HG02973 (cell line): ENCODE results near the gene CMTM1.
"Not testable (repeated sequence)": the region's sequence is repeated elsewhere in the genome, so short reads cannot be mapped to it uniquely, and the experiment has no call there.

Source experiments
- ATAC-seq: cut with Tn5 transposase; IDR thresholded peaks from one replicate; pipeline ENCODE4 v1.9.1; 2021; ENCODE audit warnings: moderate library complexity; ENCODE audit not compliant: unreplicated experiment

CMTM1 gene

DNA sequence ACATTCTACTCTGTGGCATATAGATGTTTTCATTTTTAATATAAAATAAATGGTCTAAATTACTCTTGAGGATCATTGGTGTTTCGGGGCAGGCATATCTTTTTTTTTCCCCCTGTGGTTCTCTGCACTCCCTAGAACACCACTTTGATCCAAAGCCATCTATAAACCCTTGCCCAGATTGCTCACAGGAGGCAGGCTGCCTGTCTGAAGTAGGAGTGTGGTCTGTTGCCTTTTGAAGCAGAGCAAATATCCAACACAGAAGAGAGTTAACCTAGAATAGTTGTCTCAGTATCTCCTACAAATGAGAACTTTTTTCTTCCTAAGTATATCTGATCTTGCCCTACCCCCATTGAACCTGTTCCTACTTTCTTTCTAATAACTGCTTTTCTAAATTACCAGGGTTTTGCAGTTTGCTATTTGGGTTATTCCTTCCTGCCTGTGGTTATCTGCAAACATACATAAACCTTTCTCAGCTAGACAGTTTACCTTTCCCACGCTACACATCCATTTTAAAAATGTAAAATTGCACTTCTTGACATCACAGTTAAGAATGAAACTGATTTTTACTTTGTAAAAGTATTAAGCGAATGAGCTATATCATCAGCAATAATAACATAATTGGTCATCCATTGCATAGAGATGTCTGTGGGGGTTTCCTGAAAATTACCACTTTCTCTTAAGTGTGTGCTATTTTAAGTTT, 4.7 kb upstream of the CMTM1 start:
- ATAC-seq: no peak

DNA sequence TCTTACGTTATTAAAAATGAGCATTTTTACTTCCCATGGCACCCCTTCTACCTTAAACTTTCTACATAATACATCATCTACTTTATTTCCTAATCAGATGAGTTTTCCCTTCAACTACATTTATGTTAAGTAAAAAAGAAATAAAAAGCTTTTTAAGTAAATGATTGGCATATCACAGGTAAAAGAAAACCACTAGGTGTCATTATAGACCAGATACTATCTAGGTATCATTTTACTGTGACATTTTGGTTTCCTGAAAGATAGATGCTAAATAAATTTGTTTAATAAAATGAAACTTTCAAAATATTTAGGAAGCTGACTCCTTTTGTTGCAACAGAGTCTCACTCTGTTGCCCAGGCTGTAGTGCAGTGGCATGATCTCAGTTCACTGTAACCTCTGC, 3.8 kb upstream of the CMTM1 start:
- no peak for ATAC-seq

DNA sequence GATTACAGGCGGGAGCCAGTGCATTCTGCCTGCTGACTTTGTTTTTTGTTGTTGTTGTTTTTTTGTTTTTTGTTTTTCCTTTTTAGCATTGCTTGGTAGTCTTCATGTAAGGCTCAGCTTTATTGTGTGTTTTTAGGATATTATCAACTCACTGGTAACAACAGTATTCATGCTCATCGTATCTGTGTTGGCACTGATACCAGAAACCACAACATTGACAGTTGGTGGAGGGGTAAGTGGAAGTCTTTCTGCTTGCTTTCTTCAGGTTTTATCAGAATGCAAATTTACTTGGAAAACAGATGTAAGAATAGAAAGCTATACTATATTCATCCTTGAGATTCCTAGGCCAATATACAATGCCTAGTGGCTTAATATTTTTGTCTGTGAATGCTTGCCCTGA, 3.3 kb upstream of the CMTM1 start:
- ATAC-seq: no peak

DNA sequence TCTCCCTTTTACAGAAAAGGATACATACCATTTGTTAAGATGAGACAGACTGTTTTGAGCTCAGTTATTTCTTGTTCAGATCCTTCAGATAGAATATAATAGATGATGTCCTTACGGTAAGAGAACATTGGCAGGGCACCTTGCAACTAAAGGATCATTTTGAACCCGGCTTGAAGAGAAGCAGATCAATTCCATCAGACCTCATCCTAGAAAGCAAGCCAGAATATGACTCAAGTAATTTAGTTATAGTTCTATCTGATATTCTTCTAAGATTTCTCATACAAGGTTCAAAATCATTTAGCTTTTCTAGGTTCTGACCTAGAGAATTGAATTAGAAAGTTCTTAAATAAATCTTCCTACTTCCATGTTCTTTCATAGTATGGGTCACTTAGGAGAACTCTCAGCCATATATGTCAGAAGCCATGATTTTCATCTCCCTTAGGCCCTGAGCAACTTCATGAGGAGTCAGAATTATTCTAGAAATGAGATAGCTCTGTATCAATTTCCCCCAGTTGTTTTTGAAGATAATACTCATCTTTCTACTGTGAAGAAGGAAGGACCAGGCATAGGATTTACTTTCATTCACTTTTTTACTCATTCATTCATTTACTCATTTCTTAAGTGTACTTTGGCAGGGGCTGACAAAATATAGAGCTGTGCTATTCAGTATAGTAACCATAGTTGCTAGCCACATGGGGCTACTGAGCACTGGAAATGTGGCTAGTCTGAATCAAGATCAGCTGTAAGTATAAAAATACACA, 2.5 kb upstream of the CMTM1 start:
- ATAC-seq: no peak

DNA sequence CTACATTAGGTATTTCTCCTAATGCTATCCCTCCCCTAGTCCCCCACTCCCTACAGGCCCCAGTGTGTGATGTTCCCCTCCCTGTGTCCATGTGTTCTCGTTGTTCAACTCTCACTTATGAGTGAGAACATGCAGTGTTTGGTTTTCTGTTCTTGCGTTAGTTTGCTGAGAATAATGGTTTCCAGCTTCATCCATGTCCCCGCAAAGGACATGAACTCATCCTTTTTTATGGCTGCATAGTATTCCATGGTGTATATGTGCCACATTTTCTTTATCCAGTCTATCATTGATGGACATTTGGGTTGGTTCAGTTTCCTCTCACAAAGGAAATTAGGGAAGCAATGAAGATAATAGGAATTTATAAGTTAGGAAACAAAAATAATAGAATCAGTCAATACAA, 1.0 kb downstream of the CMTM1 start:
- ATAC-seq: not testable (repeated sequence)

DNA sequence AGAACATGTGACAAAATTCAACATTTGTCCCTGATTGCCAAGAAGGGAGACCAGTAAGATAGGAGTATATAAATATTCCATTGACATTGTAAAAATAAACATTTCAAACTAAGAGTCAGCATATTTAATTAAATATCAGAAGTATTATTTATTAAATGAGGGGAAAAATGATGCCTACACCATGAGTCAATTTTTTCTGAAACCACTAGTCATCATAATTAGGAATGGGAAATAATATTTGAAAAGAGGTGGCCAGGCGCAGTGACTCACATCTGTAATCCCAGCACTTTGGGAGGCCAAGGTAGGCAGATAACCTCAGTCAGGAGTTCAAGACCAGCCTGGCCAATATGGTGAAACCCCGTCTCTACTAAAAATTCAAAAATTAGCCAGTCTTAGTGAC, 2.1 kb downstream of the CMTM1 start:
- ATAC-seq: no peak

DNA sequence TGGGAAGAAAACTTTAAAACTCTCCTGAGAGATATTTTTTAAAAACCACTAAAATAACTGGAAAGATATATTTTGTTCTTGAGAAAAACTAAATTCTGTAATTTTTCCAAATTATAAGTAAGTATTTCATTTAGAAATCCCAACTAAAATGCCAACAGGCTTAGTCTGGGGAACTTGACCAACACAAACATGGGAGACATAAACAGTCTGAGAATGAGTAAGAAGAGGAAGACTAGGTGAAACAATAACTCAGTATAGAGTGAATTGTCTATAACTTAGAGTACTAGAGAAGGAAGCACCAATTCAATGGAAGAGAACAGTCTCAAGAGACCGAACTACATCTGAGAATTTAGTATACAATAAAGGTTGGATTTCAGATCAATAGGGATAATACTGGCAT, 2.9 kb downstream of the CMTM1 start:
- no peak for ATAC-seq

DNA sequence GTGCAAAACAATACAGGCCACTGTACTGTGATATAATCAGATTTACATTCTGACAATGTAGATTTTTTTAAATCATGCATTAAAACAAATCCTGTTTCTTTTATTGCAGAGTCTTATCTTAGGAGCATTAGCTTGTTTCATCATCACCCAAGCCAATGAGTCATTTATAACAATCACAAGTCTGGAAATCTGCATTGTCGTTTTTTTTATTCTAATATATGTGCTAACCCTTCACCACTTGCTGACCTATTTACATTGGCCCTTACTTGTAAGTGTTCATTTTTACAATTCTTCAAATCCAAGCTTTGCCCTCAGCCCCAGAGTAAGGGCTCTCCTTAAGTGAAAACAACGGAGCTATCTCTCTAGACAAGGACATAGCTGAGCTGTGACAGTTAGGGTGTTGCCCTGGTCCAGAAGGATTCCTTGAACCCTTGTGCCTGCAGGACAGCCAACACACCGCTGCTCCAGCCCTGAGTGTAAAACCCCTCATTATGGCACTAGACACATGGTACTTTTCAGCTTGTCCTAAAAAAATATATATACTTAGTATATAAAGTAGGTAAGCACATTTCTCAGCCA, 3.7 kb downstream of the CMTM1 start:
- no peak for ATAC-seq

DNA sequence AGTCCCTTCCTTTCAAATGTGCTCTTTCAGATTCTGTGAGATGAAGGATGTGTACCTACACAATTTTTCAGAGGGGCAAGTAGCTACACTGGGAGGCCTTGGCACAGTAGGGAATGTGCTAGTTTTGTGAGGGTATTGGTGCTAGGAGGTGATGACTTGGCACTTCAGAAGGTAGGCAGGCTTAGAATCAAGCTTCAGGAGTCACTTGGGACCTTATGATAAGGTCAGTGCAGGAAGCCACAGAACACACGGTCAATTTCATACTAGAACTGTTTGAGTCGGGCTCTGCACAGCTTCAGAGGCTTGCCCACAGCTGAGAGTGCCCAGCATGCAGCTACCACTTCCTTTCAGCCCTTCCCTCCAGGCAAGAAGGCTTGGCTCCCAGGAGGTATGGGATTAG, 6.1 kb downstream of the CMTM1 start:
- ATAC-seq: no peak

DNA sequence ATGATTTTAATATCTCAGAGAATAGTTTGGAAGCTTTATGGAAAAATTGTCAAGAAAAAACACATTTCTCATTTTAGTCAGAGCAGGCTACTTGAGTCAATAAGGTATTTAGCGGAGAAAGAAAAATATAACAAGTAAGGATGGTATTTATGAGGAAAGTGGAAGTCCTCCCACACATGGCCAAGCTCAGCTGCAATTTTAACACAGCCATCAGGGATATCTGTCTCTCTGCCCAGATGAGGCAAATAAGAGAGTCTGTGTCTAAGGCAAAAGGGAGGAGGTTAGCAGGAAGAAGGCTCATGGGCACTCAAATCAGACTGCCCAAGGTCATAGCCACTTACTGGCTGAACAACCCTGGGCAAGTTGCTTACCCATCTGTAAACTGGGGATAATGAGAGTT, 7.8 kb downstream of the CMTM1 start:
- ATAC-seq: no peak

DNA sequence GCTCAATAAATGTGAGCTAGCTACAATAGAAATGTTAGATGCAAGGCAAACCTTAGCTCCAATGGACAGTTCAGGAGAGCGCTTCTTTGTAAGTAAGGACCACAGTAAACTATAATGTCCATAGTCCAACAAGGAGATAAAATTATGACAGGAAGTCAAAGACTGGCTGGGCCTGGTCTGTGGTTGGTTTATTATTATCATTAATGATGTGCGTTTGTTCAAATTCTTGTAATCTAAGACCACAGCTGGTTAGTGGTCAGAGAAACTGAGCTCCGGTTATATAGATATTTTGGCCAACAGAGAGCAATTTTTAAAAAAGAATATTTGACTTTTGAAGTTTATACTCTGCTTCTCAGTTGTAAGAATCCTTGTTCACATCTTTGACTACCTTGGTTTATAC, 8.3 kb downstream of the CMTM1 start:
- ATAC-seq: no peak

DNA sequence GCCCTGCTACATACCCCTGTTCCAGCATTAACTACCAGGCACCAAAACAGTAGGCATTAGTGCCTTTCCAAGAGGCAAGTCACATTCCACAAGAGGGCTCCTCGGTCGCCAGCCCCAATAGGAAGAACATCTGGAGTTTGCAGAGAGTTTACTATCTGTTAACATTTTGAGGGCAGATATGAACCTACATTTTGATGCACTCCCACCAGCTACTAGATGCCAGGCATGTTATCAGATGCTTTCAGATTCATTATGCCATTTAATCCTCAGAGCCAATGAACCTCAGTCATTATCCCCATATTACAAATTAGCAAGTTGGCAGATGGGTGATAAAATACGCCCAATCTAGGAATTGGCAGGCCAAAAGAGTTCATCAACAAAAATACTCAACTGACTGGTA, 8.8 kb downstream of the CMTM1 start:
- ATAC-seq: no peak

DNA sequence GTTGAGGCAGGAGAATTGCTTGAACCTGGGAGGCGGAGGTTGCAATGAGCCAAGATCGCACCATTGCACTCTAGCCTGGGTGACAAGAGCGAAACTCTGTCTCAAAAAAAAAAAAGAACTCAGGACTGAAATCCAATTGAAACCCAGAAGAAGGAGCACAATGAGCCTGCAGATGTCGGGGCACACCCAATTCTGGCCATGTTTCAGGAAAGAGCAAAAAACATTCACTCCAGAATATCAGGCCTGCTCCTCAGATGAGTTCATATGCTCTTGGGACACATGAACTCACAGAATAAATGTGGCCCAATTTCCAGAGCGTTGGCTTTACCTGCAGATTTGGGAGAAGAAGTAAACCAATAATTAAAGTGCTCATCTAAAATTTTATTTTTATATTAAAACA, 10.1 kb downstream of the CMTM1 start:
- ATAC-seq: no peak

DNA sequence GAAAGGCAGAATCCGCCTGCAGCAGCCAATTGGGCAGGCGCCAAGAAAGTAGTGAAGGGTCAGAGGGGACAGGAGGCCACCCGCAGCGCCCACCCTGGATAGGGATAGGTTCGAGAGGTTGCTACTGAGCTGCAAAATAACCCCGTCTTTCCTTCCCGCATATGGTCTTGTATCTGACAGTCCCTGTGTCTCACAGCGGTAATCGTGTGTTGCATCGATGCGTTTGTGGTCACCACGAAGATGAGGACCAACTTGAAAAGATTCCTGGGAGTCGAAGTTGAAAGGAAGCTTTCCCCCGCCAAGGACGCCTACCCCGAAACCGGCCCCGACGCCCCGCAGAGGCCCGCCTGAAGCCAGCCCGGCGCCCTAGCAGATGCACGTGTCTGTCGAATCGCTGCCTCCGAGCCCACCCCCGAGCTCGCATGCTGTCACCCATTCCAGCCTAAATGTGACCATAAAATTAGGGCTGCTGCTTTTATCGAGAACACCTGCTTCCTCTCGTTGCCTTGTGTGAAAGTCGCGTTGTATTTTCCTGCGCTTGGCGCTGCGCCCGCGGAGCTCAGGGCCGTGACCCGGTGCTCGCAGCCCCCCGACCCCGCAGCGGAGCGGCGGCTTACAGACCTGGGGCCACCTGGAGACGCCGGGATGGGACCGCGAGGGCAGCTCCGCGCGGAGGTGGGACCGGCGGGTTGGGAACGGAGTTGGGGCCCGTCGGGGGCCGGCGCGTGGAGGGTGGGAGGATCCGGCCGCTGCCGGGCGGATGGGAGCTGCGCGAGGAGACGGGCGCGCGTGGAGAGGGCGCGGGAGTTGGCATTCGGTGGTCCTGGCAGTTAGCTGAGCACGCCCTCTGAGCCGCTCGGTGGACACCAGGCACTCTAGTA, 12.7 kb downstream of the CMTM1 start, which contains the start of gene CMTM2:
Gene CMTM2 (plus strand): TSS at position 813 of the 881 bp plus-strand sequence. CDS start 145 bp downstream, outside the sequence.
- no peak for ATAC-seq

DNA sequence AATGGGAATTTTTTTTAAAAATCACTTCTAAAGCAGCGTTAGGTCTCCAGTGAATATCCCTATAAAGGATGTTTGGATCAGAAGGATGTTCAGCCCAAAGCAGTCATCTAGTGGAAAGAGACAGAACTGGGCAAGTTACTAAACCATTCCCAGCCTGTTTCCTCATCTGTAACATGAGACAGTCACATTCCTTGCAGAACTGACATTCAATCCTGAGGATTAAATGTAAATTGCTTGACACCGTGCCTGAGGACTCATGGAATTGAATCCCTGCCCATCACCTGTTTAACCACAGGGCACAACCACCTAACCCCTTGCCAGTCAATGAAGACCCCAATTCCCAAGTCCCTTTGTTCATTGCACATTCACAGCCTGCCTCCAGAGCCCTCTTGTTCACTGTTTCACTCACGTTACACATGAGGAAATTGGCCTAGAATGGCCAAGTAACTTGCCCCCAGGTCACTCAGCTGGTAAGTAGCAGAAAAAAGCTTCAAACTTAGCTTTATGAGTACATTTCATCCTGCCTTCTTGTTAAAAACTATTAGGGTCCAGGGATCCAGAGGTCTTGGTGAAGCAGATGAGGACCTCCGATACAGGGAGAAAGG, 14.5 kb downstream of the CMTM1 start:
- no peak for ATAC-seq

DNA sequence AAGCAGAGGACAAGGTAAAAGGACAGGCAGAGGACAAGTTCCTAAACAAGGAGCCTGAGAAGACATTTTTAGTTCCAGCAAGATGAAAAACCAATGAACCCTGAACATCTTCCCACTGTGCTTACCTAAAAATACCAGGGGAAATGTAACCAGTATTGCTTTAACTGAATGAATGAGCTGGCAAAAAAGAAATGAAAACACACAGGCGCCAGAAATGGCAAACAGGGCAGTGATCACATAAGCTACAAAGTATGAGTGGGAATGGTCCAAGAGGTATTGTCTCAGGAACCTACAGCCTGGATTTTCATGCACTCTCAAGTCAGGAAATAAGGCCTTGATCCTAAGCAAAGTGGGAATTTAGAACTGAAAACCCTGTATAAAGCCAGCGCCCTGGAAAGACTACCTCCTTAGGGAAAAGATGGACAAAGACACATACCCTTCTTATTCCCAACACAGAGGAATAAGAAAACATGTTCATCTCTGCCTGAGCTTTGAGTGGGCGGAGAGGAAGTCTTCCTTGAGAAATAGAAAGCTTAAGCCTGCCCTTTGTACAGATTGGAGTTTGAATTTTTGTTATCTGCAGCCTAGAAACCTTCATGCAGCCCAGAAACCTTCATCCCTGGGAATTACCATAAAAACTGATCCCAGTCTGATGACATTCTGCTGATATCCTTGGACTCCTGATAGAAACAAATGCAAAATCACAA, 15.2 kb downstream of the CMTM1 start:
- ATAC-seq: no peak

DNA sequence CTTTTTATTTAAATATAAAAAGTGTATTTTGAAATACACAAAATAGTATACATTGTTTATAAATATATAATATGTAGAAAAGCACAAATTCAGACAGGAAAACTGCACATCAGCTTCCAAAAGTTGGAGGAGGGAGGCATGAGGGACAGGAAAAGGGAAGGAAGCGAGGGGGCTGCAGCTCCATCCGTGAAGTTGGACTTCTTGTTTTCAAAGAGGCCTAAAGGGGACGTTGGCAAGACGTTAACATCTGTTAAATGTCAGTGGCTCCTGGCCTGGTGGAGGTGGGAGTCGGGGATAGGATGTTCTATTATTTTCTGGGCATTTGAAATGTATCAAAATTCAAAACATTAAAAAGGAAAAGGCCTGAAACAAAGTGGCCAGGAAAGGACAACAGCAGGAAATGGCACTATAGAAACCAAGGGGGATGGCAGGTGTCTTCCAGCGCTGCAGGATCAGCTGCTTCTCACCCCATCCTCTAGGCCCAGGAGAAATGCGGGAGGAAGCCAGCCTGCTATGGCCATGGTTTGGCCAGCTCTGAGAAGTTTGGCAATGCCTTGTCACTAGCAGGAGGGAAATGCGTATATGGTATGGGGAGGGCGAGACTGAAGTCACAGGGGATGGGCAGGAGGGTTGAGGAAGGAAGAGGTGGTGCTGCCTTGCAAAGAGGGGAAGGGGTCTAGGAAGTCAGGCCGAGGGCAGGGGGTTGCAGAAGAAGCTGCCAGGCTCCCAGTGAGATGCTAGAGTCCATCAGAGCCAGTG, 19.4 kb downstream of the CMTM1 start:
- ATAC-seq: no peak

DNA sequence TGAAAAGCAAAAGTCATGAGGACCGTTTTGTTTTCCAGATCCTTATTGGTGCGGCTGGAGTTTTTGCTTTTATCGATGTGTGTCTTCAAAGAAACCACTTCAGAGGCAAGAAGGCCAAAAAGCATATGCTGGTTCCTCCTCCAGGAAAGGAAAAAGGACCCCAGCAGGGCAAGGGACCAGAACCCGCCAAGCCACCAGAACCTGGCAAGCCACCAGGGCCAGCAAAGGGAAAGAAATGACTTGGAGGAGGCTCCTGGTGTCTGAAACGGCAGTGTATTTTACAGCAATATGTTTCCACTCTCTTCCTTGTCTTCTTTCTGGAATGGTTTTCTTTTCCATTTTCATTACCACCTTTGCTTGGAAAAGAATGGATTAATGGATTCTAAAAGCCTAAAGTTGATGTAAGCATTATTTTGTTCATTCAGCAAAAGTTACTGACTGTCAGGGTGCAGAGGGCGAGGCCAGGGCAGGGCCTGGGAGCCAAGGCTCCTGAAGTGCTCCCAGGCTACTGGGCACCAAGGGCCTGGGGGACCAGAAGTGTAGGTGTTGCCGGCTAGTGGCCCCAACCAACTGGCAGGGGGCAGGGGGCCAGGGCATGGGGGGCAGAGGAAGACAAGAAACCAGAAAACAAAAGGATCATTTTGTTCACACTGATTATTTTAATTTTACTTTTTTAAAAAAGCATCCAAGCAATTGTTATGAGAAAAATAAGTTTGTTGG, 21.8 kb downstream of the CMTM1 start:
- no peak for ATAC-seq
